NT2/D1 (cell line): ENCODE measurements around the gene CCDC146.
"Not testable (repeated sequence)": the region's sequence is repeated elsewhere in the genome, so short reads cannot be mapped to it uniquely, and the experiment has no call there.

Experiments
- YY1 ChIP-seq: IDR thresholded peaks from 2 replicates; pipeline ENCODE4 v1.6.1; 2011; ENCODE audit not compliant: insufficient read length, insufficient read depth
- ZNF274 ChIP-seq: IDR thresholded peaks from 2 replicates; pipeline ENCODE4 v1.6.1; 2011; ENCODE audit warnings: mild to moderate bottlenecking, low read depth, low read length

DNA sequence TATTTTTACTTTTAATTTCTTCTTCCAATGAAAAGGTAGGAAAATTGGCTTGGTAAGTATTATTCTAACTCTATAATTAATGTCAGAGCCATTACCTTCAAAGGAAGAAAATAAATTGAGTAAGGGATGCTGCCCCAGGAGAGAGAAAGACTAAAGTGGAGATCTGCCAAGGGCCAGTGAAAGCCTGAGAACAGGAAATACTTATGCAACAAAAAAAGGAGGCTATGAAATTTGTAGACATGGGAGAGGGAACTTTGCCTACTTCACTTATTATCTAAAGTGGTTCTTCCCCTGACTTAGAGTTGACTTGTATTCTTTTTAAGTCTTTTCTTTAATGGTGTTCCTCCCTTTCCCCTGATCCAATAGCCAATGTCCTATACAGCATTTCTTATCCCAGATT lies 29.8 kb downstream of the CCDC146 start:
- not testable (repeated sequence) for TF ChIP-seq ZNF274, YY1
